ENCODE data around the gene GIMAP4. TPM values are rescaled to one million over a fixed set of nuclear protein-coding genes. Genes with fewer than 3 reads are reported as not detected.

The GIMAP4 gene
- polyA plus RNA-seq, 4 donors: 14.9 to 26.2 (median 21.7) TPM

Other genes starting within 250 kb of the GIMAP4 start
- gene LRRC61, start 244.0 kb upstream of the GIMAP4 start, polyA plus RNA-seq (ENCODE audit: insufficient read length in 4 of 4): 10 to 100 TPM; 13.0 to 30.0 (median 22.4) TPM
- 1 to 10 TPM; 4.0 to 9.2 (median 6.7) TPM for gene ACTR3C, start 243.8 kb upstream of the GIMAP4 start, polyA plus RNA-seq (ENCODE audit: insufficient read length in 4 of 4)
- 100 to 1,000 TPM in 1 of 4 donors, 10 to 100 TPM in 3; 46.9 to 241 (median 58.2) TPM for gene RARRES2, start 225.8 kb upstream of the GIMAP4 start, polyA plus RNA-seq (ENCODE audit: insufficient read length in 4 of 4)
- gene REPIN1, start 198.6 kb upstream of the GIMAP4 start, polyA plus RNA-seq (ENCODE audit: insufficient read length in 4 of 4): 100 to 1,000 TPM in 1 of 4 donors, 10 to 100 TPM in 3; 51.4 to 112 (median 83.8) TPM
- 1 to 10 TPM; 3.8 to 9.4 (median 4.4) TPM for gene ZNF775, start 188.1 kb upstream of the GIMAP4 start, polyA plus RNA-seq (ENCODE audit: insufficient read length in 4 of 4)
- gene GIMAP8, start 116.8 kb upstream of the GIMAP4 start, polyA plus RNA-seq (ENCODE audit: insufficient read length in 4 of 4): 1 to 10 TPM; 4.1 to 9.5 (median 8.5) TPM
- 10 to 100 TPM in 3 of 4 donors, 1 to 10 TPM in 1; 7.6 to 17.5 (median 12.2) TPM for gene GIMAP7, start 52.5 kb upstream of the GIMAP4 start, polyA plus RNA-seq (ENCODE audit: insufficient read length in 4 of 4)
- gene GIMAP6, start 65.0 kb downstream of the GIMAP4 start, polyA plus RNA-seq (ENCODE audit: insufficient read length in 4 of 4): 10 to 100 TPM in 3 of 4 donors, 1 to 10 TPM in 1; 9.3 to 17.8 (median 13.8) TPM
- gene GIMAP2, start 118.3 kb downstream of the GIMAP4 start, polyA plus RNA-seq (ENCODE audit: insufficient read length in 4 of 4): 10 to 100 TPM in 1 of 4 donors, 1 to 10 TPM in 3; 7.2 to 10.1 (median 7.9) TPM
- 1 to 10 TPM; 1.5 to 2.7 (median 2.2) TPM for gene GIMAP1, start 149.2 kb downstream of the GIMAP4 start, polyA plus RNA-seq (ENCODE audit: insufficient read length in 4 of 4)
- gene GIMAP5, start 170.0 kb downstream of the GIMAP4 start, polyA plus RNA-seq (ENCODE audit: insufficient read length in 4 of 4): 1 to 10 TPM; 3.2 to 7.0 (median 3.9) TPM
- gene TMEM176B, start 233.0 kb downstream of the GIMAP4 start, polyA plus RNA-seq (ENCODE audit: insufficient read length in 4 of 4): 100 to 1,000 TPM in 1 of 4 donors, 10 to 100 TPM in 3; 27.4 to 105 (median 70.6) TPM
- gene TMEM176A, start 233.4 kb downstream of the GIMAP4 start, polyA plus RNA-seq (ENCODE audit: insufficient read length in 4 of 4): 100 to 1,000 TPM in 1 of 4 donors, 10 to 100 TPM in 3; 19.7 to 131 (median 77.5) TPM